NCI-H128 (cell line): ENCODE data around the gene CCDC85B.
"Not testable (repeated sequence)": the region's sequence is repeated elsewhere in the genome, so short reads cannot be mapped to it uniquely, and the experiment has no call there.

Experiments
- DNase-seq: peaks from one replicate; lab custom pipeline; 2025; ENCODE audit not compliant: unreplicated experiment; lab: John Stamatoyannopoulos, UW

CCDC85B gene

DNA sequence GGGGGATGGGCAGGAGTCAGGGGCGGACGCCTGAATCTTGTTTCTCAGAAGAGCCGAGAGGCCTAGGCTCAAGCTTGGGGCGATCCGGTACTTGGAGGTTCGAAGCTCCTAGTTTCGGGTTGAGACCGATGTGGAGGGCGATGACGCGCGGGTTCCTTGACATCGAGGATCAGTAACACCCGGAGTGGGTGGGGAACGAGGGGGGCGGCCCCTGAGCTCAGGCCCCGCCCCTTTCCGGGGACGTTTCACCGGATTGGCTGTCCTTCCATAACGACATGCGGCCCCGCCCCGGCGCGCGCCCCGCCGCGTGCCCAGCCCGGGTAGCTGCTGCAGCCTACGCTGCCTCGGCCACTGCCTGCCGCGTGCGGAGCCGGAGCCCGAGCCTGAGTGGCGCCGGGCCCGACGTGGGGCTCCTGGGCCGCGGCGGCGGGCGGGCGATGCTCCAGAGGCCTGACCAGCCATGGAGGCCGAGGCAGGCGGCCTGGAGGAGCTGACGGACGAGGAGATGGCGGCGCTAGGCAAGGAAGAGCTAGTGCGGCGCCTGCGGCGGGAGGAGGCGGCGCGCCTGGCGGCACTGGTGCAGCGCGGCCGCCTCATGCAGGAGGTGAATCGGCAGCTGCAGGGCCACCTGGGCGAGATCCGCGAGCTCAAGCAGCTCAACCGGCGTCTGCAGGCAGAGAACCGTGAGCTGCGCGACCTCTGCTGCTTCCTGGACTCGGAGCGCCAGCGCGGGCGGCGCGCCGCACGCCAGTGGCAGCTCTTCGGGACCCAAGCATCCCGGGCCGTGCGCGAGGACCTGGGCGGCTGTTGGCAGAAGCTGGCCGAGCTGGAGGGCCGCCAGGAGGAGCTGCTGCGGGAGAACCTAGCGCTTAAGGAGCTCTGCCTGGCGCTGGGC, at the start of gene CCDC85B:
CCDC85B (plus strand) TSS at position 350 of the 895 bp plus-strand sequence; CDS start at position 461, 111 bp downstream.
- peak; percentile 85 for DNase-seq

DNA sequence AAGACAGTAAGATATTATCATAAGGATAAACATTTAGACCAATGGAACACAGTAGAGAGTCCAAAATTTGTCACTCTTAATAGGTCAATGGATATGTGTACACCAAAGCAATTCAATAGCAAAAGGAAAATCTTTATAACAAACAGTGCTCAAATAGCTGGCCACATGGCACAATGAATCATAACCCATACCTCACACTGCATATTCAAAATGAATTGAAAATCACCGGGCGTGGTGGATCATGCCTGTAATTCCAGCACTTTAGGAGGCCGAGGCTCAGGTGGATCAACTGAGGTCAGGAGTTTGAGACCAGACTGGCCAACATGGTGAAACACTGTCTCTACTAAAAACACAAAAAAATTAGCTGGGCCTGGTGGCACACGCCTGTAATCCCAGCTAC, 48.3 kb upstream of the CCDC85B start:
- DNase-seq = no peak

DNA sequence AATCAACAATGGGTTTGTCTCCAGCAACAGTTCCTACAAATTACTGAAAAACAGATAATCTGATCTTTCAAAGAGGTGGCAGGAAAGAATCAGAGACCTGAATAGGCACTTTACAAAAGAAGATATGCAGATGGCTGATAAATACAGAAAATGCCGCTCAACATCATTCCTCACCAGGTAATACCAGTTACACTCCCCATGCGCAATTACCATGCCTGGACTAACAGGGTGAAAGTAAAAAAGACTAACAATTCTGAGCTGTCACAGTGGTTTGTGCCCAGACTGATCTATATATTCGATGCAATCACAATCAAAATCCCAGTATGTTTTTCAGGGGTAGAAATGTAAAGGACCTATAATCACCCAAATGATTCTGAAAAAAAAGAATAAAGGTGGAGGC, 46.7 kb upstream of the CCDC85B start:
- no peak for DNase-seq

DNA sequence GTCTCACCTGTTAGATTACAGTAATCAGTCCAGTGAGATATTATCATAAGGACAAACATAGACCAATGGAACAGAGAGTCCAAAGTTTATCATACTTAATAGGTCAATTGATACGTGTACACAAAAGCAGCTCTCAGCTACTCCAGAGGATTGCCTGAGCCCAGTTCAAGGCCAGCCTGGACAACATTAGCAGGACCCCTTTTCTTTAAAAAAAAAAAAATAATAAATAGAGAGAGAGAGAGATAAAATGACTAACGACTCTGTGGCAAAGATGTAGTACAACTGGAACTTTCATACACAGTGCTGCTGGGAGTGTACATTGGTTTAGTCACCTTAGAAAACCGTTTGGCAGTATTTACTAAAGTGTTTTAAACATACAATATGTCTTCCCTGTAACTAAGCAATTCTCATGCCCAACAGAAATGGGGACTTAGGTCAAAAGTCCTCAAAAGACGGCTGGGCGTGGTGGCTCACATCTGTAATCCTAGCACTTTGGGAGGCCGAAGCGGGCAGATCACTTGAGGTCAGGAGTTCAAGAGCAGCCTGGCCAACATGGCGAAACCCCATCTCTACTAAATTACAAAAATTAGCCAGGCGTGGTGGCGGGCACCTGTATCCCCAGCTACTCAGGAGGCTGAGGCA, 46.1 kb upstream of the CCDC85B start:
- no peak for DNase-seq

DNA sequence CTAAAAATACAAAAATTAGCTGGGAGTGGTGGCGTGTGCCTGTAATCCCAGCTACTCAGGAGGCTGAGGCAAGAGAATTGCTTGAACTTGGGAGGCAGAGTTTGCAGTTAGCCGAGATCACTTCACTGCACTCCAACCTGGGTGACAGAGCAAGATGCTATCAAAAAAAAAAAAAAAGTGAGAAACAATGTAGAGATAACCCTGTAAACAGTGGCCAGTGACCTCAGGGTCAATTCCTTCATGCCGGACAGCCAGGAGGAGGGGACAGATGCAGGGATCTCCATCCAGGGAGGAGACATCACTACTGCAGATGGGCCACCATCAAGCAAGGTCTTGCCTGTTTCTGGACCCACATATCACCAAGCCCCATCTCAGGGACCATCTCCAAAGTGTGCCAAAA, 42.7 kb upstream of the CCDC85B start:
- no peak for DNase-seq

DNA sequence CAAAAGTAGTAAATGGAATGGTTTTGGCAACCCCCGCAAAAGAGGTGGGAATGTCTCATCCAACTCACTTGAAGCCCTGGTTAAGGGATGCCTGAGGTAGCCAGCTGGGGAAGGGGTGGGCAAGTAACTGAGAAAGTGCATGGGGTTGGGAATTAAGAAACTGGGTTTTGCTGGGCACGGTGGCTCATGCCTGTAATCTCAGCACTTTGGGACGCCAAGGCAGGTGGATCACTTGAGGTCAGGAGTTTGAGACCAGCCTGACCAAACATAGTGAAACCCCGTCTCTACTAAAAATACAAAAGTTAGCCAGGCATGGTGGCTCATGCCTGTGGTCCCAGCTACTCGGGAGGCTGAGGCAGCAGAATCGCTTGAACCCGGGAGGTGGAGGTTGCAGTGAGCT, 41.8 kb upstream of the CCDC85B start:
- not testable (repeated sequence) for DNase-seq

DNA sequence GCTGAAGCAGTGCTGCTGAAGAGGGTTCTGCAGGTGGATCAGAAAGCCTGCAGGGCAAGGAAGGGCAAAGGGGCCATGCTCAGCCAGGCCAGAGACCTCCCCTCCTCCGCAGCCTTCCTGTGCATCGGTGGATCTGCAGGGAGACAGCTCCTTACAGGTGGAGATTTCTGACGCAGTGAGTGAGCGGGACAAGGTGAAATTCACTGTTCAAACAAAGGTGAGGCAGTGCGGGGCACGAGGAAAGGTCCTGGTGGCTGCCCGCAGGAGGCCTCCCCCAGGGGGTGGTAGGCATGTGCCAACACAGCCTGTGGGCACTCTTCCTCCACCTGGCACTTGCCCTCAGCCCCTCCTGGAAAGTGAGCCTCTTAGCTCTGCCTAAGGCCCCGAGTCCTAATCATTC, 41.1 kb upstream of the CCDC85B start:
- no peak for DNase-seq

DNA sequence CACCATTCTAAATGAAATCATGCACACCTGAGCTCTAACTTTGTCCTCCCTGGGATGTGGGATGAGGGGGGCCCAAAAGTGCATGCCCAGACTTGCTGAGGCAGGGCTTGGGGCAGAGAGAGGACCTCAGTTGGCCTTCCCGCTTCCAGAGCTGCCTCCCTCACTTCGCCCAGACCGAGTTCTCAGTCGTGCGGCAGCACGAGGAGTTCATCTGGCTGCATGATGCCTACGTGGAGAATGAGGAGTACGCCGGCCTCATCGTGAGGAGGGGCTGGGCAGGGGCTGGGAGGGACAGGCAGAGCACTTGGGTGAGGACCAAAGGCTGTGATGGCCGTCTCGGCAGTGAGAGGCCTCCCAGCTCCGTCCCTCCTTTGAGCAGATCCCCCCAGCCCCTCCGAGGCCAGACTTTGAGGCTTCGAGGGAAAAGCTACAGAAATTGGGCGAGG, 40.7 kb upstream of the CCDC85B start:
- DNase-seq = no peak

DNA sequence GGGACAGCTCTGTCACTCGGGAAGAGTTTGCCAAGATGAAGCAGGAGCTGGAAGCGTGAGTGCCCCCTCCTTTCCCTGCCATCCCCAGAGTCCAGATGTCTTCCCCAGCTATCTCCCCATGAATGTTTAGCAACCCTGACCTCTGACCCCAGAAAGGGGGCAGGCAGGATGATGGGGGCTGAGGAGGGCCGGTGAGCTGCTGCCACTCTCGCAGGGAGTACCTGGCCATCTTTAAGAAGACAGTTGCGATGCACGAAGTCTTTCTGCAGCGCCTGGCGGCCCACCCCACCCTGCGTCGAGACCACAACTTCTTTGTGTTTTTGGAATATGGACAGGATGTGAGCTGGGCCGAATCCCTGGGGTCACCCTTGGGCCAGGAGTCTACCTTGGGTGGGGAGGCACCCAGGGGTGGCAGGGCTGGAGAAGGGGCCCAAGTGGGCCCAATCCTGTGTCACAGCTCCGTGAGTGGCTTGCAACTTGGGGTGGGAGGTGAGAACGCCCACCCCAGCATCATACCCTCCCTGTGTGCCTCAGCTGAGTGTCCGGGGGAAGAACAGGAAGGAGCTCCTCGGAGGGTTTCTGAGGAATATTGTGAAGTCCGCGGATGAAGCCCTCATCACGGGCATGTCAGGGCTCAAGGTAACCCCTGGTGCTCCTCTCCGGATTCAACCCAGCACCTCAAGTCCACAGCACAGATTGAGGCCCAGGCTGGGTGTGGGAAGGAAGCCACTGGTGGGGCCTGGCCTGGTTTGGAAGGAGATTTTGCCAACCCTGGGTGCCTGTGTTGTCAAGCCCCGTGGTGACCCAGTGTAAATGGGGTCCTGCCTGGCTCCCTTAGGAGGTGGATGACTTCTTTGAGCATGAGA, 40.0 kb upstream of the CCDC85B start:
- no peak for DNase-seq

DNA sequence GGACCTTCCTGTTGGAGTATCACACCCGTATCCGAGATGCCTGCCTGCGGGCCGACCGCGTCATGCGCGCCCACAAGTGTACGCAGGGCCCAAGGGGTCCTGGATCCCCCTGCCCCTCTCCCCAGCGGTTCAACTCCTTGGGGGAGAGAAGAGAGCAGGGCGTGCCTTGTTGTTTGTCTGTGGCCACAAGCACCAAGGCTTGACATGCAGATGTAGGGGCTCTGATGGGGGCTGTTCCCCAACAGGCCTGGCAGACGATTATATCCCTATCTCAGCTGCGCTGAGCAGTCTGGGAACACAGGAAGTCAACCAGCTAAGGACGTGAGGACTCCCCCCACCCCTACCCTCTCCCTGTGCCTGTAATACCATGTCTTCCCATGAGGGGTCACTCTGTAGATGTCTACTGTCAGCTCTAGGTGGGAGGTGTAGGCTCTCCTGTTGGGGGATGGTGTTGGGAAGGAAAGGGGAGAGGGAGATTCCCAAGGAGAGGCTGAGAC, 39.3 kb upstream of the CCDC85B start:
- DNase-seq = no peak

DNA sequence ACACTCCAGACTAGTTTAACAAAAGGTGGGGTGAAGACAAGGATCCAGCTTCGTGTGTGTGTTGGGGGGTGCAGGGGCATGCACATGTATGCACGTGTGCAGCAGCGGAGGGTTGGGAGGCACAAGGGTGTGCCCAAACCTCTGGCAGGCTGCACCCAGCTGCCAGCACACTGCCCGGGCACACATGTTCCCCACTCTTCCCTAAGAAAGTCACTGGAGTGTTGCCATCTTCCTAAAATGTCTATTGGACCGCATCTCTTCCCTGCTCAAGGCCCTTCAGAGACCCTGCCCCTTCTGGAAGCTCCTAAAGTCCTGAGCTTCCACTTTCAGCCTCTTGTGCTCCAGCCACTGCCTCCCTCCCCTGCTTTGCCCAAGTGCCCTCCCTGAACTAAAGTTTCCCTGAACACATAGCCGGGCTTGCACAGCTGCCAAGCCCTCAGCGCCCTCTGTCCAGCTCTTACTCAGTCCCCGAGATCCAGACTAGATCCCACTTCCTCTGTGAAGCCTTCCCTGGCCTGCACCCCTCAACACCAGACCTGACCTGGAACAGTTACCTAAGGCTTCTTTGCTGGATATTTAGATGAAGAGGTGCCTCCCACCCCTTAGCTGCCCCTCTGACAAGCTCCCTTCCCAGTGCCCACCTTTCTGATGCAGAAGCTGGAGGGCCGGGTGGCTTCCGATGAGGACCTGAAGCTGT, 38.5 kb upstream of the CCDC85B start:
- no peak for DNase-seq

DNA sequence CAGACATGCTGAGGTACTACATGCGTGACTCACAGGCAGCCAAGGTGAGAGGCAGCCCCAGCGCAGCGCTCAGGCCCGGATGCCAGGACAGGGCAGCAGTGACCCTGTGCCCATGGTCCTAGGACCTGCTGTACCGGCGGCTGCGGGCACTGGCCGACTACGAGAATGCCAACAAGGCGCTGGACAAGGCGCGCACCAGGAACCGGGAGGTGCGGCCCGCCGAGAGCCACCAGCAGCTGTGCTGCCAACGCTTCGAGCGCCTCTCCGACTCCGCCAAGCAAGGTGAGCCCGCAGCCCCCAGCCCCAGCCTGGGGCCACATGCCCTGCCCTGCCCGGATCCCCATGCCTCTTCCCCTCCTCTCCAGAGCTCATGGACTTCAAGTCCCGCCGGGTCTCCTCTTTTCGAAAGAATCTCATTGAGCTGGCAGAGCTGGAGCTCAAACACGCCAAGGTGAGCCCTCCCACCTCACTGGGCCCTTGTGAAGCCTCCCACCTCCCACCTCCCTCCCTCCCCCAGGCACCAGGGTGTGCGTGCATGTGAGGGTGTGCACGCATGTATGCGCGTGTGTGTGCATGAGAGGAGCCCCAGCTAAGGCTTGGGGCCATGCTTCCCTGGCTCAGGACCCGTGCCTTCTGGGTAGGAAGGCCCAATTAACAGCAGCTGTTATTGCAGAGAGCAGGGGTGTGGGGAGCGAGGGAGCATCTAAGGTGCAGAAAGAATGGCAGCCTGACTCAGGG, 37.8 kb upstream of the CCDC85B start:
- no peak for DNase-seq

DNA sequence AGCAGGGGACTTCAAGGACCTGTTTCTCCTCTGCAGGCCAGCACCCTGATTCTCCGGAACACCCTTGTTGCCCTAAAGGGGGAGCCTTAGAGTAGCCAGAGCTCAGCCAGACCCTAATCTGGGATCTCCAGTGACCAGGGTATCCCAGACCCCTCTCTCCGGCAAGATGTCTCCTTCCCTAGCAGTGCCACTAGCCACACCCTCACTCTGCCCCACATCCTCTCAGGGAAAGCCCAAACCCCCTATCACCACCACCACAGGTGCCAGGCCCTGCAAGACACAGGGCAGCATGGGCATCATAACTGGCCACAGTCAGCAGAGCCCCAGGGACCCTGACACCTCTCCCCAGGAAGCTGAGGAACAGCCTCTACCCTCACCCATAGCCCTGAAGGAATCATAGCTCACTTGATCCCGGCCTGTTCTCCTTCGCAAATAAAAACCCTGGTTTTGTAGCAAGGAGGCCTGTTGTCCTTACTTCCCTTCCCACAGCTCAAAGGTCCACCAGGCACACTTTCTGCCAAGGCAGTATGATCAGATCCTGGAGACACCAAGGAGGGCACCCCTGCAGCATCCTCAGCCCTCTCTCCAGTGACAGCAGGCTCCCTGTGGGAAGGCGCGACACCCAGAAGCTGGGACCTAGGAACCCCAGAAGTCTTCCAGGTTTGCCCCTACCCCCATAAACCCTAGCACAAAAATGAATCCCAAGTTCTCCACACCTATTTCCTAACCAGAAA, 37.1 kb upstream of the CCDC85B start:
- no peak for DNase-seq

DNA sequence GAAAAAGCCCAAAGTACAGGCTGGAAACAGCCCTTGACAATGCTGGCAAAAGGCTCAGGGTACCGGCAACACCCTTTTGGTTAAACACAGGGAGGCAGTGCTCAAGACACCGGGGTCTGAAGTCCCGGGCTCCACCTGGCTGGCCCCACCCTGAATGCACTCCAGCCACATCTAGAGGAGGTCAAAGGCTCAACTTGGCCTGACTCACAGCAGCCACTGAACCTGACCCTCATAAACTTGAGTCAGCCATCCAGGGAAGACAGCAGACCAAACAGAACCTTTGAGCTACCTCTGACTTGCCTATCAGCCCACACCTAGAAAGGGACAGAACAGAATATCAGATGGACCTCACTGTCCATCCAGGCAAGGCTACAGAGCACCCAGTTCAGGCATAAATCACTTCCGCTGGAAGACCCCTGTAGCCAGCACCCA, 36.3 kb upstream of the CCDC85B start:
- no peak for DNase-seq

DNA sequence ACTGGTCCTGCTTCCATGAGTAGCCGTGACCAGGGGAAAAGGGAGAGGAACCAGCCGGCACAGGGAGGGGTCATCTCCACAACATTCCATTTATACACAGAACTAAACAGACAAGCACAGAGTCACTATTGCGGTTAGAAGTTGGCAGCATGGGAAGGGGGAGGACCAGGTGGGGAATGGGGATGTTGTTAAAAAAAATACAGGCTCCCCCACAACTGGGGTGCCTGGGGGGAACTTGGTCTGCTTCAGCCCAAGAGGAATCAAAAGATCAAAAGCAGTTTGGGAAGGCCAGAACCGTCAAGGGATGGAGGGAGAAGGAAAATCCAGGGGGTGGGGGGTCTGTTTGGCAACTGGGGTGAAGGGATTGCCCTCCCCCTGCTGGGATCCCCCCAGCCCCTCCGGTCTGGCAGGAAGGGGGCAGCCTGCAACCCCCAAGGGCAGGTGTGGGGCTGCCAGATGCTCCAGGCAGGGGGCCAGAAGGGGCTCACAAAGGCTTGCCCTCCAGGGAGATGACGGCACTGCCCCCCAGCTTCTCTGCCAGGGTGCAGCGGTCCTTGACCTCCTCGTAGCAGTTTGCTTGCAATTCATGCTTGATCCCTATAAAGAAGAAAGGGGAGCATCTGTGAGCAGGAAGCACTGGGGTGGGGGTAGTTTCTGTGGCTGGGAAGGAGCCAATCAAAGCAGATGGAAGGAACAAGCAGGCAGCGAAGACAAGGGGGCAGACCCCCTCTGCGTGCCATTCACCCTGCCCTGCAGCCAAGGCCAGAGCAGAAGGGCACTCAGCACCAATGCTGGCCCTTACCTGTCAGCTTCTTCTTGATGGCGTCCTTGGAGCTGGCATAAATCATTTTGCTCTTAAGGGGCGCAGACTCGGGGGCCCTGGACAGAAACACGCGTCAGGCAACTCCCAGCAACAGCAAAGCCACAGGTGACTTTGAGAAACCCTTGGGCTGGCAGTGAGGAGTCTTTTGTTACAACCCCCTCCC, 35.3 kb upstream of the CCDC85B start:
- no peak for DNase-seq

DNA sequence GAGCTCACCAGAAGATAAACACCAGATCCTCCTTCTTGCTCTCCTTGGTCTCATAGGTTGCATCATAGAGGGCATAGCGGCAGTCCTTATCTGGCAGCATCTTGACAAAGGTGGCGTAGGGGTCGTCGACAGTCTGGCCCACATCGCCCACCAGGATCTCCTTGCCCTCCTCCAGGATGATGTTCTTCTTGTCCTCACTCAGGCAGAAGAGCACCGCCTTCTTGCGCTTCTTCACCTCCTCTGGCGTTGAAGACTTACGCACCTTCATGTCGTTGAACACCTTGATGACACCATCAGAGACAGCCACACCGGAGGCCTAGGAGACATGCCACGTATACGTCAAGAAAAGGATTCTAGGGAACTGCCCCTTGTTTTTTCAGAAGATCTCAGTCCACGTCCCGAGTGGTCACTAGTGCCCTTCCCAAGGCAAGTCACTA, 34.5 kb upstream of the CCDC85B start:
- no peak for DNase-seq

DNA sequence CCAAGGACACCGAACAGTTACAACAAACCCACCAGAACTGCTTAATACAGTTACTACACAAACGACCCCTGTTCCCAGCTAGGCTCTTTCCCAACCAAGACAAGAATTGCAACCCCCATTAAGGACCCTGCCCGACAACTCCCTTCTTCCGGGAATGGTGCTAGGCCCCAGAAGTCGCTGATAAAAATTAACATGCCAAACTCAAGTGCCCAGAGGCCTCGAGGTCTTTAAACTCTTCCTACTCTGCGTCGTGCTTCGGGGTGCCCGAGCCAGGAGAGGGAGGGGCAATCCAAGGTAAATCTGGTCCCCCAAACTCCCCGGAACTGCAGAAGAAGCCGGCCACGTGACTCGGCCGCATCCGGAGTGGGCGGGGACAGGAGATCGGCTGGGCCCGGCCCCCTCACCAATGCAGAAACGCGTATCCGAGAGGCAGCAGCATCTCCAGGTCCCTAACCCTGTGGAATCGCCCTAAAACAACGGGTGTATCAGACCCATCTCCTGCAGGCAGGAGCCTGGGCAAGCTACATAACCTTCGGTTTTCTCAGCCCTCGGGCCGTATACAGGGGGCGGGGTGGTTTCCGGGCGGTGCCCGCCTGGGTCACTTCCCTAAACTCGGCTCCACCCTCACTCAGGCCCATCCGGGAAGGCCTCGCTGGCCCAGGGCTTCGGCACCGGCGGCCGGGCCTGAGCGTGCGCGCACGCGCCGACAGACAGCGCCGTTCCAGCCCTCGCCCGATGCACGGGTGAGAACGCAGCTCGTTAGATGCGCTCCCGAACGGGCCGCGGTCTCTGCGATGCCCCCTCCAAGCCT, 33.6 kb upstream of the CCDC85B start:
- DNase-seq = no peak
